Measurements from ENCODE around the gene CEP83. TPM values are rescaled to one million over a fixed set of nuclear protein-coding genes. Genes with fewer than 3 reads are reported as not detected.

Gene CEP83
- total RNA-seq, 6 experiments from 2014 or later: 7.2 to 8.8 (median 7.8) TPM

DNA sequence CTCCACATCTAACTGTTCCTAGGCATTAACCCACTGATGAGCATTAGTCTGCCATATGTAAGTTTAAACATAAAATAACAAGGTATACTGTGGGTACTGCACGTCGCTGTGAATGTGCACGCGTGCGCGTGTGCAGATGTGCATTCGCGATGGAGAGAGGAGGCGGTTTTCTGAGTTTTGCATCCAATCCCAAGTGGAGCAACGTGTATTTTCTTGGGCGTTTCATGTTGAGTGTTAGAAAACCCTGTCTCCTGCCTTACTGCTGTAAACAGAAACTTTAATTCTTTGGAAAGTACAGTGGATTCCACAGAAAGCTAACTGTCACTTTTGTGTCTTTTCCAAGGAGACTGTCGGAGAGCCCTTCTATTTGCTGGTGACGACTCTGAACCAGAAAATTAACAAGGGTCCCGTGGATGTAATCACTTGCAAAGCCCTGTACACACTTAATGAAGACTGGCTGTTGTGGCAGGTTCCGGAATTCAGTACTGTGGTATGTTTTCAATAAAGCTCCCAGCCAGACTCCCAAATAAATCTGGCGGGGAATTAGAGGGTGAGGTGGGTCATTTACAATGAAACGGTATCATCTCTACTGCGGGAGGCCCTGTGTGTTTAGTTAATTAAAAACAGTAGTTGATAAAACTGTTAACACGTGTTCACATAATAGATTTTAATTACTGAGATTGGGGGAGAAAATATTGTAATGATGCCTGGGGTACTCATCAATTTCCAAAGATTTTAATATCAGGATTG, 194.8 kb downstream of the CEP83 start:
- H3K36me3 Mint-ChIP-seq (ENCODE audit: low read depth): no peaks in the 10 kb centered on the region
- no peak overlapping the region for H3K27ac Mint-ChIP-seq
- TF ChIP-seq, protein P1, sequence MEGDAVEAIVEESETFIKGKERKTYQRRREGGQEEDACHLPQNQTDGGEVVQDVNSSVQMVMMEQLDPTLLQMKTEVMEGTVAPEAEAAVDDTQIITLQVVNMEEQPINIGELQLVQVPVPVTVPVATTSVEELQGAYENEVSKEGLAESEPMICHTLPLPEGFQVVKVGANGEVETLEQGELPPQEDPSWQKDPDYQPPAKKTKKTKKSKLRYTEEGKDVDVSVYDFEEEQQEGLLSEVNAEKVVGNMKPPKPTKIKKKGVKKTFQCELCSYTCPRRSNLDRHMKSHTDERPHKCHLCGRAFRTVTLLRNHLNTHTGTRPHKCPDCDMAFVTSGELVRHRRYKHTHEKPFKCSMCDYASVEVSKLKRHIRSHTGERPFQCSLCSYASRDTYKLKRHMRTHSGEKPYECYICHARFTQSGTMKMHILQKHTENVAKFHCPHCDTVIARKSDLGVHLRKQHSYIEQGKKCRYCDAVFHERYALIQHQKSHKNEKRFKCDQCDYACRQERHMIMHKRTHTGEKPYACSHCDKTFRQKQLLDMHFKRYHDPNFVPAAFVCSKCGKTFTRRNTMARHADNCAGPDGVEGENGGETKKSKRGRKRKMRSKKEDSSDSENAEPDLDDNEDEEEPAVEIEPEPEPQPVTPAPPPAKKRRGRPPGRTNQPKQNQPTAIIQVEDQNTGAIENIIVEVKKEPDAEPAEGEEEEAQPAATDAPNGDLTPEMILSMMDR (IDR thresholded peaks at IDR 0.05): no peak

DNA sequence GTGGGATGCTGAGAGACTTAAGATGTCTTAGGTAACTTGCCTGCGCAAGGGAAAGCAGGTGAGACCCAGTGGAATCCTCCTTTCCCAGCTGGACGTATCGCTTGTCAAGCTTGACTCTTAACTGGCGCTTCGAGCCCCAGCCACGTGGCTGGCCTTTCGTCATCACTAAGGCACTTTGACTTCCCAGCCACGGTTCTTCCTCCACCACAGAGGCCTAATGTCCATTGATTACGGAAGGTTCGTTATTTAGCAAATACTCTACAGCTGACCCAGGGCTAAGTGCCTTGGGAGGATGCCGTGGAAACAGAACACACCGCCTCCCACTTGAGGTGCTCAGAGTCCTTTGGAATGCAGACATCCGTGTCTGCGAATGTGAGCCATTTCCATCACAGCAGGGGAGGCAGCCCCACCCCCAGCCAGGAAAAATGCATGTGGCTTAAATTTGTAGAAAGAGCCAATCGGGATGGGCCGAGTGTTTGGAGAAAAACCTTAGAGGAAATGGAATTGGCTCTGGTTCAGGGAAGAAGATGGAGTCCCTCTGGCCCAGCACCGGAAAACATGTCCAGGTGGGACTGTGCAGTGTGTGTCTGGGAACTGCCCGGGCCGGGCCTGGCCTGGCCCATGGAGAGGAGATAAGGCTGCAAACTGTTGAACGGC, 195.6 kb downstream of the CEP83 start:
- H3K4me1 Mint-ChIP-seq (ENCODE audit: low read depth): peaks cover 60% of the 10 kb centered on the region
- H3K4me3 Mint-ChIP-seq: no peak overlapping the region
- H3K27me3 Mint-ChIP-seq (ENCODE audit: insufficient read depth): peaks cover 1% of the 10 kb centered on the region
- TF ChIP-seq, protein P1 (IDR thresholded peaks at IDR 0.05): no peak
- no peaks in the 10 kb centered on the region for H3K9me3 Mint-ChIP-seq
- H3K36me3 Mint-ChIP-seq (ENCODE audit: low read depth): no peaks in the 10 kb centered on the region
- no peak for DNase-seq
- no peak overlapping the region for H3K27ac Mint-ChIP-seq

More for the DNA sequence above, 194.8 kb downstream of the CEP83 start:
- H3K9me3 Mint-ChIP-seq: no peaks in the 10 kb centered on the region
- H3K27me3 Mint-ChIP-seq (ENCODE audit: insufficient read depth): peaks cover 3% of the 10 kb centered on the region
- no peak for DNase-seq
- H3K4me3 Mint-ChIP-seq: no peak overlapping the region
- peaks cover 60% of the 10 kb centered on the region for H3K4me1 Mint-ChIP-seq (ENCODE audit: low read depth)

DNA sequence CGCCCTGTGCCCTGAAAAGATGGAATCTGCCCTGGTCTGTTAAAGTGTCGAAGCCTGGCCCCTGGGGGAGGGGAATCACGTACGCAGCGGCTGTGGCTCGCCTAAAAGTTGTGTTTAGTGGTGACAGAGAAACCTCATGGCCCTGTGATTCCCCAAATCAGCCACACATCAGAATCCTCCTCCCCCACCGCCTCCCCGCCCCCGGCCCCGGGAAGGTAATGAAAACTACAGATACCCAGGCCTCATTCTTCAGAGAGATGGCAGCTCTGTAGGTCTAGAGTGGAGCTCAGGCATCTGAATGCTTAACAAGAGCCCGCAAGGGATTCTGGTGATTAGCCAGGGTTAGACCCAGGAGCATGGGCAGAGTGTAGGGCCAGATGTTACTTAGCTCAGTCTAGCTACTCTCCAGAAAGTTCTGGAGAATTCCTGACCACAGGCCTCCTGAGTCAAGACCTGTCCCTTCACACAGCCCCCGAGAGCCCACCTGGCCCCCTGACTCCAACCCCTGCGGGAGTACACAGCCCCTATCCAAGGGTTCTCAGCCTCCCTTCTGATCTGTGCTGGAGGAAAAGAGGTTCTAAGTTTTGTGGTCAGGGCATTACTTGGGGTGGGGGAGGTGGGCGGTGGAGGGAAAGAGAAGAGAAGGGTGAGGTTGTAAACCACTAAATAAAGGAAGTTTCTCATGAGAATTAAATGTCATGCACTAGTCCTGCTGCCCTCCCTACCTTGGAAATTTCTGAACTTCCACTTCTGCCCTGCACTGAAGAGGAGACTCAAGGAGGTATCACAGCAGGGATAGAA, 196.5 kb downstream of the CEP83 start:
- TF ChIP-seq, protein P1 (IDR thresholded peaks at IDR 0.05): no peak
- Mint-ChIP-seq H3K4me1 (ENCODE audit: low read depth) (peaks cover 57% of the 10 kb centered on the region), H3K4me3 (peak overlapping the region; percentile 93)

DNA sequence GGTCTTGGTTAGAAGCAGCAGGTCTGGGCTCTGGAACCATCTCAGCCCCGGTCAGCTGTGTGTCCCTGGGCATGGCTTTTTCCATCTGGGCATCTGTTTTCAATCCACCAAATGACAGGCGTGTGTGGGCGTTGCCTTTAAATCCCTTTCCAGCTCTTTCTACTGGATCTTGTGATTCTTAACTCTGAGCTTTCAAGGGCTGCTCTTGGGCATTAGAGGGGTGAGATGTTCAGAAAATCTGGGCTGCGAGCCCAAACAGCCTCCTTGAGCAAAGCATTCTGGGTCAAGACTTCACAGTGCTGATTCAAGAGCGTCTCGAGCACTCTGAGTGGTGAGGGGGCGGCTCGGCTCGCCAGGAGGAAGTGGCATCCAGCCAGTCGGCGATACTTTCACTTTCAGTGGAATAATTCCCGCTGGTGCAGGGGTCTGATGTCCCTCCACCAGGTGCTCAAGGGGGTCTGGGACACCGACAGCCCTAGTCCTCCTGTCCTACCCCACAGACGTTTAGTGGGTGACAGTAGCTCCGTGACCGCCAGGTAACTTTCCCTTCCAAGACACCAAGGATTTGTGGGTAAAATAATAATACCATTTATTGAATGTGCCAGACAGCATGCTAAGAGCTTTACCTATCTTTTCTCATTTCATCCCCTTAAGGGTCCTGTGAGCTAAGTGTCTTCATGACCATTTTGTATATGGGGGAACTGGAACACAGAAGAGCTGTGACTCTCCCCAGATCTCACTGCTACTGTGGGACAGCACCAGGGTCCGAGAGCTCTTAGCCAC, 197.2 kb downstream of the CEP83 start:
- Mint-ChIP-seq H3K4me1 (ENCODE audit: low read depth) (peaks cover 49% of the 10 kb centered on the region), H3K27ac (peak overlapping the region; percentile 89), H3K4me3 (peak overlapping the region; percentile 93), H3K9me3 (no peaks in the 10 kb centered on the region), H3K36me3 (ENCODE audit: low read depth) (no peaks in the 10 kb centered on the region), H3K27me3 (ENCODE audit: insufficient read depth) (no peaks in the 10 kb centered on the region; the same call in none of the 2 replicates)
- TF ChIP-seq, protein P1 (IDR thresholded peaks at IDR 0.05): no peak
- DNase-seq: peak; percentile 91

More for the DNA sequence above, 196.5 kb downstream of the CEP83 start:
- no peak for DNase-seq
- Mint-ChIP-seq H3K36me3 (ENCODE audit: low read depth) (no peaks in the 10 kb centered on the region), H3K27me3 (ENCODE audit: insufficient read depth) (peaks cover 1% of the 10 kb centered on the region), H3K27ac (no peak overlapping the region), H3K9me3 (no peaks in the 10 kb centered on the region)

DNA sequence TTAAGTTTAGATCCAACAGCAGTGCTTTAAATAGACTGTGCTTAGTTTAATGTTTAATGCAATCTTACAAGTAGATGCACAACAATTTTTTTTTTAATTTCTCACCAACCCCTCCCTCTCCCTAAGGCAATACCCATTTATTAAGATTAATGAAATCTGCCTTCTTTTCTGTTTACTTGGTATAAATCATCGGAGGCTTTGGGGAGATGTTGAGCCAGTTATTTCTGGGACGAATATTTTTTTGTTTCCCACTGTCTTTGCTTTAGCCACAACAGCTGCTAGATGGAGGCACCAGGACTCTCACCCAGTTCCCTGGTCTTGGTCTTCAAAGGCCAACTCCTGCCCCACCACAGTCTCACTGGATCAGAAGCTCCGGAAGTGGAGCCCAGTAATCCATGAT, 197.9 kb downstream of the CEP83 start:
- Mint-ChIP-seq H3K4me1 (ENCODE audit: low read depth) (peaks cover 43% of the 10 kb centered on the region), H3K27ac (peak overlapping the region; percentile 89), H3K27me3 (ENCODE audit: insufficient read depth) (peaks cover 5% of the 10 kb centered on the region), H3K36me3 (ENCODE audit: low read depth) (no peaks in the 10 kb centered on the region), H3K9me3 (no peaks in the 10 kb centered on the region), H3K4me3 (peak overlapping the region; percentile 93)
- no peak for DNase-seq
- TF ChIP-seq, protein P1 (IDR thresholded peaks at IDR 0.05): no peak

Data from HFFc6 (cell line).